ENCODE data around the gene CBL. TPM values are rescaled to one million over a fixed set of nuclear protein-coding genes. Genes with fewer than 3 reads are reported as not detected.

CBL gene
- total RNA-seq, 1 donor from 2014 or later, result 40.5 TPM

- H3K4me1 Mint-ChIP-seq (ENCODE audit: low read depth, unreplicated experiment), result peaks cover 3% of the 10 kb centered on the region
- H3K27me3 Mint-ChIP-seq (ENCODE audit: unreplicated experiment), result peaks cover 19% of the 10 kb centered on the region
- H3K27ac Mint-ChIP-seq (ENCODE audit: unreplicated experiment), result no peak overlapping the region
- TF ChIP-seq CTCF (IDR thresholded peaks at IDR 0.05; ENCODE audit: partially characterized antibody, unreplicated experiment), result no peak
- DNase-seq, result no peak
- peaks cover 5% of the 10 kb centered on the region for H3K9me3 Mint-ChIP-seq (ENCODE audit: unreplicated experiment)
- H3K4me3 Mint-ChIP-seq (ENCODE audit: unreplicated experiment), result no peak overlapping the region
- no peaks in the 10 kb centered on the region for H3K36me3 Mint-ChIP-seq (ENCODE audit: unreplicated experiment)
Measured at GRCh38 chr11:119342362-119343130, 136.4 kb downstream of the CBL start.

GRCh38 chr11:119343726-119344125 lies 137.6 kb downstream of the CBL start:
- no peak for DNase-seq
- no peak for TF ChIP-seq CTCF (IDR thresholded peaks at IDR 0.05; ENCODE audit: partially characterized antibody, unreplicated experiment)
- no peaks in the 10 kb centered on the region for H3K36me3 Mint-ChIP-seq (ENCODE audit: unreplicated experiment)
- H3K4me1 Mint-ChIP-seq (ENCODE audit: low read depth, unreplicated experiment), result no peaks in the 10 kb centered on the region
- no peak overlapping the region for H3K27ac Mint-ChIP-seq (ENCODE audit: unreplicated experiment)
- peaks cover 5% of the 10 kb centered on the region for H3K9me3 Mint-ChIP-seq (ENCODE audit: unreplicated experiment)
- H3K4me3 Mint-ChIP-seq (ENCODE audit: unreplicated experiment), result no peak overlapping the region
- peaks cover 19% of the 10 kb centered on the region for H3K27me3 Mint-ChIP-seq (ENCODE audit: unreplicated experiment)

GRCh38 chr11:119344291-119345010 lies 138.3 kb downstream of the CBL start:
- Mint-ChIP-seq H3K36me3 (ENCODE audit: unreplicated experiment) (no peaks in the 10 kb centered on the region), H3K27me3 (ENCODE audit: unreplicated experiment) (peaks cover 16% of the 10 kb centered on the region), H3K4me1 (ENCODE audit: low read depth, unreplicated experiment) (no peaks in the 10 kb centered on the region), H3K4me3 (ENCODE audit: unreplicated experiment) (no peak overlapping the region), H3K9me3 (ENCODE audit: unreplicated experiment) (peaks cover 5% of the 10 kb centered on the region), H3K27ac (ENCODE audit: unreplicated experiment) (no peak overlapping the region)
- DNase-seq, result no peak
- TF ChIP-seq CTCF (IDR thresholded peaks at IDR 0.05; ENCODE audit: partially characterized antibody, unreplicated experiment), result no peak

- H3K27ac Mint-ChIP-seq (ENCODE audit: unreplicated experiment), result no peak overlapping the region
- TF ChIP-seq CTCF (IDR thresholded peaks at IDR 0.05; ENCODE audit: partially characterized antibody, unreplicated experiment), result no peak
- H3K4me3 Mint-ChIP-seq (ENCODE audit: unreplicated experiment), result no peak overlapping the region
- peaks cover 15% of the 10 kb centered on the region for H3K27me3 Mint-ChIP-seq (ENCODE audit: unreplicated experiment)
- peaks cover 7% of the 10 kb centered on the region for H3K9me3 Mint-ChIP-seq (ENCODE audit: unreplicated experiment)
- no peak for DNase-seq
- H3K4me1 Mint-ChIP-seq (ENCODE audit: low read depth, unreplicated experiment), result no peaks in the 10 kb centered on the region
- H3K36me3 Mint-ChIP-seq (ENCODE audit: unreplicated experiment), result no peaks in the 10 kb centered on the region
Measured at GRCh38 chr11:119345685-119346084, 139.5 kb downstream of the CBL start.

- Mint-ChIP-seq H3K9me3 (ENCODE audit: unreplicated experiment) (peaks cover 4% of the 10 kb centered on the region), H3K4me3 (ENCODE audit: unreplicated experiment) (no peak within 1 kb of the TSS), H3K36me3 (ENCODE audit: unreplicated experiment) (no peaks in the 10 kb centered on the region), H3K27ac (ENCODE audit: unreplicated experiment) (no peak within 1 kb of the TSS), H3K27me3 (ENCODE audit: unreplicated experiment) (peaks cover 9% of the 10 kb centered on the region), H3K4me1 (ENCODE audit: low read depth, unreplicated experiment) (no peaks in the 10 kb centered on the region)
- TF ChIP-seq CTCF (IDR thresholded peaks at IDR 0.05; ENCODE audit: partially characterized antibody, unreplicated experiment), result no peak
- no peak for DNase-seq
Measured at GRCh38 chr11:119346605-119347004, 140.5 kb downstream of the CBL start, which contains the start of gene MFRP. Gene MFRP, minus strand, starts transcription at chr11:119346705. Its CDS starts 192 bp downstream, at chr11:119346513.

Data from glutamatergic neuron (in vitro differentiated cells).